ENCODE data around the gene S100A10. TPM values are rescaled to one million over a fixed set of nuclear protein-coding genes. Genes with fewer than 3 reads are reported as not detected.

Gene S100A10
- total RNA-seq, 1 experiment from 2014 or later = 160 TPM

DNA sequence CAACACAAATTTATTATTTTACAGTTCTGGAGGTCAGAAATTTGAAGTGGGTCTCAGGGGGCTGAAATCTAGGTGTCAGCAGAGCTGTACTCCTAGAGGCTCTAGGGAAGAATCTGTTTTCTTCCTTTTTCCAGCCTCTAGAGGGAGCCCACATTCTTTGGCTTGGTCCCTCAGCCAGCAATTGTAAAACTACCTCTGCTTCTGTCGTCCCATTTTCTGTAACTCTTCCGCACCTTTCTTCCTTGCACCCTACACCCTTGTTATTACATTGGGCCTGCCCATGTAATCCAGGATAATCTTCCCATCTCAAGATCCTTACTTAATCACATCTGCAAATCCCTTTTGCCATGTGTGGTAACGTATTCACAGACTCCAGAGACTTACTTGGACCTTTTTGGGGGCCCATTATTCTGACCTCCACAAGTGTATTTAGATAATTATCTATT is 59.6 kb downstream of the S100A10 start:
- Histone ChIP-seq H3K79me2 (ENCODE audit: insufficient read depth, low read length) (no peaks in the 10 kb centered on the region), H2BK20ac (ENCODE audit: low read depth, low read length, poor library complexity, severe bottlenecking) (no peak overlapping the region), H3K23ac (ENCODE audit: insufficient read length, low read depth, low read length) (no peak overlapping the region), H3K14ac (ENCODE audit: insufficient read depth, low read length) (no peak overlapping the region), H3K18ac (ENCODE audit: insufficient read length, low read depth, low read length) (no peak overlapping the region), H3K56ac (ENCODE audit: insufficient read length, low read depth, low read length) (no peak overlapping the region), H2BK12ac (ENCODE audit: insufficient read length, low read depth, low read length) (no peak overlapping the region), H4K20me1 (ENCODE audit: control insufficient read depth, insufficient read depth, insufficient read length) (no peaks in the 10 kb centered on the region), H3K4me2 (ENCODE audit: insufficient read depth, insufficient read length, low read length) (no peak overlapping the region), H3K9ac (ENCODE audit: extremely low read depth, insufficient read length, low read length) (no peak overlapping the region), H4K5ac (ENCODE audit: insufficient read length, low read depth, low read length) (no peak overlapping the region), H3K79me1 (ENCODE audit: insufficient read depth, low read depth, low read length, poor library complexity, severe bottlenecking) (no peaks in the 10 kb centered on the region), H3T11ph (ENCODE audit: low read length) (no peak overlapping the region), H2BK5ac (ENCODE audit: insufficient read length, low read length) (no peak overlapping the region), H3K4me1 (ENCODE audit: insufficient read depth, low read length) (no peaks in the 10 kb centered on the region), H4K91ac (ENCODE audit: insufficient read length, low read depth, low read length) (no peak overlapping the region), H3K27me3 (ENCODE audit: insufficient read depth, low read length) (no peaks in the 10 kb centered on the region), H2BK120ac (ENCODE audit: low read depth, low read length, poor library complexity, severe bottlenecking) (no peak overlapping the region), H3K27ac (ENCODE audit: insufficient read length, low read depth, low read length) (no peak overlapping the region), H2BK15ac (ENCODE audit: low read depth, low read length) (no peak overlapping the region), H2AK5ac (ENCODE audit: insufficient read length, low read length) (no peak overlapping the region), H3K9me3 (ENCODE audit: control insufficient read depth, low read depth, low read length) (no peaks in the 10 kb centered on the region), H3K23me2 (ENCODE audit: insufficient read length, low read depth, low read length, poor library complexity, severe bottlenecking) (no peaks in the 10 kb centered on the region), H2AFZ (ENCODE audit: low read length) (no peak overlapping the region), H3K4ac (ENCODE audit: low read depth, low read length) (no peak overlapping the region), H4K8ac (replicated peaks; ENCODE audit: insufficient read length, low read depth, low read length) (no peak overlapping the region)
- H3K9me3 Mint-ChIP-seq = peaks cover 0 to 10% of the 10 kb centered on the region in 2 experiments; a peak in 3 of 5 replicates
- peak; percentile 49 for DNase-seq
- no peaks in the 10 kb centered on the region; a peak in 1 of 7 replicates for H3K36me3 Mint-ChIP-seq (ENCODE audit: insufficient read depth in 1 of 3, low read depth in 3 of 3)
- no peaks in the 10 kb centered on the region for H3K27me3 Mint-ChIP-seq (ENCODE audit: low read depth)
- WGBS (ENCODE audit: extremely low coverage, insufficient read length, low lambda C conversion rate) = no CpG with 5 or more reads among the region's 3 CpGs
- no peak overlapping the region for H3K4me3 Mint-ChIP-seq
- H3K4me1 Mint-ChIP-seq = peaks cover 12 to 18% of the 10 kb centered on the region in 2 experiments
- H3K27ac Mint-ChIP-seq = no peak overlapping the region
- TF ChIP-seq, protein P1, sequence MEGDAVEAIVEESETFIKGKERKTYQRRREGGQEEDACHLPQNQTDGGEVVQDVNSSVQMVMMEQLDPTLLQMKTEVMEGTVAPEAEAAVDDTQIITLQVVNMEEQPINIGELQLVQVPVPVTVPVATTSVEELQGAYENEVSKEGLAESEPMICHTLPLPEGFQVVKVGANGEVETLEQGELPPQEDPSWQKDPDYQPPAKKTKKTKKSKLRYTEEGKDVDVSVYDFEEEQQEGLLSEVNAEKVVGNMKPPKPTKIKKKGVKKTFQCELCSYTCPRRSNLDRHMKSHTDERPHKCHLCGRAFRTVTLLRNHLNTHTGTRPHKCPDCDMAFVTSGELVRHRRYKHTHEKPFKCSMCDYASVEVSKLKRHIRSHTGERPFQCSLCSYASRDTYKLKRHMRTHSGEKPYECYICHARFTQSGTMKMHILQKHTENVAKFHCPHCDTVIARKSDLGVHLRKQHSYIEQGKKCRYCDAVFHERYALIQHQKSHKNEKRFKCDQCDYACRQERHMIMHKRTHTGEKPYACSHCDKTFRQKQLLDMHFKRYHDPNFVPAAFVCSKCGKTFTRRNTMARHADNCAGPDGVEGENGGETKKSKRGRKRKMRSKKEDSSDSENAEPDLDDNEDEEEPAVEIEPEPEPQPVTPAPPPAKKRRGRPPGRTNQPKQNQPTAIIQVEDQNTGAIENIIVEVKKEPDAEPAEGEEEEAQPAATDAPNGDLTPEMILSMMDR (conservative IDR thresholded peaks at IDR 0.05) = peak; percentile 90

Other genes starting within 250 kb of the S100A10 start
- gene MRPL9, start 230.4 kb downstream of the S100A10 start, total RNA-seq (2021) = 100 and 102 TPM in 2 replicates
- gene TDRKH, start 203.4 kb downstream of the S100A10 start, total RNA-seq (2021) = 24.0 and 24.1 TPM in 2 replicates
- not detected in 2 replicates for gene LINGO4, start 188.4 kb downstream of the S100A10 start, total RNA-seq (2021)
- gene RORC, start 162.1 kb downstream of the S100A10 start, total RNA-seq (2021) = 0.46 and 0.52 TPM in 2 replicates
- 0.79 and 0.86 TPM in 2 replicates for gene C2CD4D, start 154.0 kb downstream of the S100A10 start, total RNA-seq (2021)
- gene THEM5, start 140.1 kb downstream of the S100A10 start, total RNA-seq (2021) = not detected in 2 replicates
- gene THEM4, start 84.3 kb downstream of the S100A10 start, total RNA-seq (2021) = 8.8 and 10.5 TPM in 2 replicates
- gene S100A11, start 43.1 kb upstream of the S100A10 start, total RNA-seq (2021) = 302 and 303 TPM in 2 replicates
- not detected in 2 replicates for gene TCHHL1, start 95.2 kb upstream of the S100A10 start, total RNA-seq (2021)
- not detected in 2 replicates for gene TCHH, start 121.6 kb upstream of the S100A10 start, total RNA-seq (2021)
- not detected in 2 replicates for gene RPTN, start 165.4 kb upstream of the S100A10 start, total RNA-seq (2021)
- gene HRNR, start 230.3 kb upstream of the S100A10 start, total RNA-seq (2021) = not detected in 2 replicates

All from H9 (cell line).